ENCODE data around the gene PTDSS2. TPM values are rescaled to one million over a fixed set of nuclear protein-coding genes. Genes with fewer than 3 reads are reported as not detected.

PTDSS2 gene
- total and polyA plus RNA-seq, 2 of the 4 experiments (the other 2 are of a cell fraction) = 23.5 to 26.6 TPM

GRCh38 chr11:488992-489391 is 38.9 kb downstream of the PTDSS2 start:
- no peak overlapping the region for H3K9ac ChIP-seq (ENCODE audit: low read depth, low read length)
- no peak overlapping the region for H2BK20ac ChIP-seq (ENCODE audit: low read depth, low read length)
- no peak for ATAC-seq (ENCODE audit: low read depth)
- H2AK5ac ChIP-seq (ENCODE audit: low read depth, low read length) = no peak overlapping the region
- no peak for DNase-seq
- H2AFZ ChIP-seq (replicated peaks; ENCODE audit: low read length, poor library complexity) = no peak overlapping the region
- H3K23ac ChIP-seq (ENCODE audit: low read depth, low read length) = no peak overlapping the region
- WGBS, 2 experiments (ENCODE audit: extremely low coverage in 2 of 2, insufficient read length in 1 of 2) = 93% methylated on average over 10 of the region's 19 CpGs; no CpG with 5 or more reads in 1 of the 2 experiments
- H3K36me3 ChIP-seq (ENCODE audit: control insufficient read depth, insufficient read depth, low read length) = peaks cover 23% of the 10 kb centered on the region
- H3K4me1 ChIP-seq (ENCODE audit: control insufficient read depth, insufficient read depth, low read length) = no peaks in the 10 kb centered on the region
- no peak overlapping the region for H2BK5ac ChIP-seq (ENCODE audit: low read depth, low read length, poor library complexity, severe bottlenecking)
- in situ Hi-C loops (cut with MboI; ENCODE audit: low sequenced_read_pairs) = no loop called here
- no TSS peak for BruUV-seq (replicated peaks)
- no peak overlapping the region for H3K4ac ChIP-seq (ENCODE audit: low read depth, low read length)
- no peak overlapping the region for H3K4me2 ChIP-seq (ENCODE audit: low read depth, low read length)
- H3K27me3 ChIP-seq (ENCODE audit: control insufficient read depth, insufficient read depth, low read length) = no peaks in the 10 kb centered on the region
- no peaks in the 10 kb centered on the region for H3K9me3 ChIP-seq (ENCODE audit: control insufficient read depth, insufficient read depth, low read length)
- no peak overlapping the region for H3K4me3 ChIP-seq (ENCODE audit: insufficient read depth, low read depth, low read length)
- H4K91ac ChIP-seq (ENCODE audit: insufficient read depth, low read depth, low read length) = no peak overlapping the region
- POLR2A ChIA-PET (ENCODE audit: unreplicated experiment) = no interaction called here
- no peak overlapping the region for H2BK120ac ChIP-seq (ENCODE audit: low read depth, low read length)
- H3K18ac ChIP-seq (ENCODE audit: low read depth, low read length) = no peak overlapping the region
- no peak overlapping the region for H3K56ac ChIP-seq (ENCODE audit: extremely low read depth, insufficient read depth, low read length)
- CTCF ChIA-PET = no interaction called here
- no peak overlapping the region for H3K27ac ChIP-seq (ENCODE audit: insufficient read depth, low read length)
- H4K20me1 ChIP-seq (ENCODE audit: insufficient read depth, low read length) = peaks cover 4% of the 10 kb centered on the region; the same call in 1 of the 2 replicates
- no peak overlapping the region for H4K5ac ChIP-seq (ENCODE audit: low read depth, low read length)
- H4K8ac ChIP-seq (ENCODE audit: low read depth in 2 of 2, low read length in 2 of 2) = no peak overlapping the region
- intact Hi-C loops (cut with micrococcal nuclease) = no loop called here
- no peaks in the 10 kb centered on the region for H3K9me1 ChIP-seq (ENCODE audit: insufficient read depth, low read length)
- TF ChIP-seq CTCF (conservative IDR thresholded peaks at IDR 0.05; ENCODE audit: low read depth, low read length) (no peak), SMC3 (IDR thresholded peaks at IDR 0.05; ENCODE audit: low read depth, low read length) (no peak), MXI1 (IDR thresholded peaks at IDR 0.05; ENCODE audit: borderline replicate concordance, low read depth, low read length) (no peak), MAFK (IDR thresholded peaks at IDR 0.05; ENCODE audit: low read depth, low read length) (no peak), ELK1 (IDR thresholded peaks at IDR 0.05; ENCODE audit: borderline replicate concordance, low read depth, low read length) (no peak), FOS (IDR thresholded peaks at IDR 0.05; ENCODE audit: low read depth, low read length) (no peak), CEBPB (IDR thresholded peaks at IDR 0.05; ENCODE audit: low read depth, low read length) (no peak), CHD1 (IDR thresholded peaks at IDR 0.05; ENCODE audit: low read depth, low read length) (no peak), RCOR1 (IDR thresholded peaks at IDR 0.05; ENCODE audit: insufficient replicate concordance, low read length) (no peak), RAD21 (IDR thresholded peaks at IDR 0.05; ENCODE audit: low read length) (no peak), RFX5 (IDR thresholded peaks at IDR 0.05; ENCODE audit: low read depth, low read length) (no peak), POLR2A (IDR thresholded peaks at IDR 0.05; ENCODE audit: low read depth, low read length) (no peak), NFE2L2 (IDR thresholded peaks at IDR 0.05; ENCODE audit: low read depth, low read length) (no peak), MAZ (IDR thresholded peaks at IDR 0.05; ENCODE audit: borderline replicate concordance, low read depth, low read length) (no peak), BHLHE40 (IDR thresholded peaks at IDR 0.05; ENCODE audit: low read depth, low read length) (no peak)
- TF ChIP-seq, protein P1, sequence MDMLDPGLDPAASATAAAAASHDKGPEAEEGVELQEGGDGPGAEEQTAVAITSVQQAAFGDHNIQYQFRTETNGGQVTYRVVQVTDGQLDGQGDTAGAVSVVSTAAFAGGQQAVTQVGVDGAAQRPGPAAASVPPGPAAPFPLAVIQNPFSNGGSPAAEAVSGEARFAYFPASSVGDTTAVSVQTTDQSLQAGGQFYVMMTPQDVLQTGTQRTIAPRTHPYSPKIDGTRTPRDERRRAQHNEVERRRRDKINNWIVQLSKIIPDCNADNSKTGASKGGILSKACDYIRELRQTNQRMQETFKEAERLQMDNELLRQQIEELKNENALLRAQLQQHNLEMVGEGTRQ (IDR thresholded peaks at IDR 0.05; ENCODE audit: low read depth, low read length) = no peak
- H3K79me1 ChIP-seq (ENCODE audit: low read depth in 1 of 2, low read length in 2 of 2) = peaks cover 6 to 23% of the 10 kb centered on the region in 2 experiments; a peak in 3 of 4 replicates
- H2BK15ac ChIP-seq (ENCODE audit: low read depth, low read length) = no peak overlapping the region
- H2AK9ac ChIP-seq (replicated peaks; ENCODE audit: low read depth, low read length, poor library complexity) = no peak overlapping the region
- dilution Hi-C loops (cut with HindIII; ENCODE audit: low sequenced_read_pairs, unreplicated experiment) = no loop called here
- H3K14ac ChIP-seq (replicated peaks; ENCODE audit: low read depth, low read length) = no peak overlapping the region
